CD4-positive, alpha-beta T cell treated with Interleukin-15 for 1 hour (primary cell): ENCODE measurements around the gene CPA1.

Experiments used
- DNase-seq: peaks from one replicate; pipeline ENCODE4 v3.0.0-alpha.2; 2020

CPA1 gene

GRCh38 chr7:130397051-130397757, 16.9 kb downstream of the CPA1 start:
- no peak for DNase-seq

GRCh38 chr7:130397758-130398073, 17.4 kb downstream of the CPA1 start:
- no peak for DNase-seq

DNA sequence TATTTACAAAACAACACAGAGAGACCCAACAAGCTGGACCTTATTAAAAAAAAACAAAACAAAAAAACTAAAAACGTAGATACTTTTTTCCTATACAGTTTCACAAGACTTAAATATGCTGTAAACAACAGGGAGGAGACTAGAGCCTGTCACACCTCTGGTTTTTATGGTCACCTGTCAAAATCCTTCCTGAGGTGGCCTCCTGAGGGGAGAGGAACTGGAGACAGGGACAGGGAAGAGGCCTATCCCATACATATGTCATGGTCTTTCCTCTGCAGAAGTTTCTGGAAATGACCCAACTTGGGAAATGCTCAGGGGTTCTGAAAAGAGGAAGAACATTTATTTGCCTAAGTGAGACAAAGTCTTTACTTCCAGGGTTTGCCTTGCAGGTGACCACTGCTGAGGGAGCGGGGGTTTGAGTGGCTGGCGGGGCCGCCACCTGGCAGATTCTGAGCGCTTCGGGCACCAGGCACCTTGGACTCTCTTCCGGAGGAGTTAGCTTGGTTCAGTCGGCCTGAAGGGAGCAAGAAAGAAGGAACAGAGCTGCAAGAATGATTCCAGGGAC, 18.3 kb downstream of the CPA1 start:
- DNase-seq, result no peak

DNA sequence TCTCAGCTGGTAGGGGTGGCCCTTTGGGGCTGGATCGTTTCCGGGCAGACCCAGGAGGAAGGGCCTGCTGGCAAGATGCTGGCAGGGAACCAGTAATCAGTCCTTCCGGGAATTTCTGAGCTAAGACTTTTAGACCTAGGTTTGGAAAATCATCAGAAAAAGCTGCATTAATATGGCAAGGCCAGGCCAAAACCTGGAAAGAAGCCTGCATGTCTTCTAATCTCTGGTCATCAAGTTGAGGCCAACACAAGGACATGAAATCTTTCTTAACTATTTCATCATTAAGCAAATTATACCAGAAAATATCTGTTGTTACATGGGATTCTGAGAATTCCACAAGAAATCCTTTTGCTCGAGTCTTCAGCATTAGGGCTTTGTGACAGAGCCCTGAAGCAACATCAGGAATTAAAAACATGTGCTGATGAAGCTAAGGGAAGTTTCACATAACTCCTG, 19.9 kb downstream of the CPA1 start:
- DNase-seq, result no peak

DNA sequence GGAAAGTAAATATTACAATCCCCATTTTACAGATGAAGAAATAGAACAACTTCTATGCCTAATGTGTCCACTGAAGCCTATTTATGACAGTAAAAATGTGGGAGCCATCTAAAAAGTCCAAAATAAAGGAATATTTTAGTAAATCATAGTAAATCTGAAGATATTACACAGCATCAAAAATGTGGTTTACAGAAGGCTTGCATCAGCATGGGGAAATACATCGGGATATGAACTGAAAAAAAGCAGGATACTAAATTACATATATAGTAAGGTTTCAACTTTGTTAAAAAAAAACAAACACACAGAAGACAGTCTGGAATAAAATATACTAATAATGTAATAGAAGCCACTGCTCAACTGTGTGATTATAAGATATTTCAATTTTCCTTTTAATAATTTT, 20.8 kb downstream of the CPA1 start:
- no peak for DNase-seq

DNA sequence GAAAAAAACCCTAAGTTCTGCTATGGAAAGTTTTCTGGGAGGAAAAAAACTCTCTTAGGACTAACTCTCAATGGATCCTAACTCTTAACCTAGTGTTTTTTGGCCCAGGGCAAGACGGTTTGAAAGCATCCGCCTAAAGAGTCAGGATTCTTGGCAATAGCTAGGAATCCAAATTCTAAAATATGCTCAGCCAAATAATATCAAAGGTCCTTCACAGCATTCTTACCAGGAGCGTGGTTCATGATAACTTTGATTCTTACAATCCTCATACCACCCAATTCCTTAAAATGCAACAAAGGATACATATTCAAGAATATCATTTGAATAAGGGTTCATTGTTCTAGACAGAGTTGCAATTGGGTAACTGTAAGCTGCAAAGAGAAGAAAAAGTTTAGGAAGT, 21.3 kb downstream of the CPA1 start:
- no peak for DNase-seq

- DNase-seq, result no peak
Observed at GRCh38 chr7:130405003-130405402, 24.7 kb downstream of the CPA1 start.

GRCh38 chr7:130409067-130409711, 28.9 kb downstream of the CPA1 start:
- DNase-seq, result no peak

DNA sequence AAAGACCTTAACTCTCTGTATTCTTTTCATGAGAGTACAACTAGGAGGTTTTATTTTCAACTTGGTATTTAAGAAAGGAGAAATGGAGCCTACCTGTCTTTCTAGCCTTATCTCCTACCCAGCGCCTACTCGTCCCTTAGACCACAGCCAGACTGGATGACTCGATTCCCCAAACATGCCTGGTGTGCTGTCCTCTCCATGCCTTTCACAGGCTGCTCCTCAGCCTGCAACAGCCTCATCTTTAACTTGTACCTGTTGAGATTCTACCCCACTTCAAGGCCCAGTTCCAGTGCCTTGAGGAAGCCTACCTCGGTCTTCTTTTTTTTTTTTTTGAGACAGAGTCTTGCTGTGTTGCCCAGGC, 29.4 kb downstream of the CPA1 start:
- DNase-seq, result no peak

- DNase-seq, result no peak
Observed at GRCh38 chr7:130410868-130411541, 30.7 kb downstream of the CPA1 start.

GRCh38 chr7:130413201-130413600, 32.9 kb downstream of the CPA1 start:
- DNase-seq, result no peak

DNA sequence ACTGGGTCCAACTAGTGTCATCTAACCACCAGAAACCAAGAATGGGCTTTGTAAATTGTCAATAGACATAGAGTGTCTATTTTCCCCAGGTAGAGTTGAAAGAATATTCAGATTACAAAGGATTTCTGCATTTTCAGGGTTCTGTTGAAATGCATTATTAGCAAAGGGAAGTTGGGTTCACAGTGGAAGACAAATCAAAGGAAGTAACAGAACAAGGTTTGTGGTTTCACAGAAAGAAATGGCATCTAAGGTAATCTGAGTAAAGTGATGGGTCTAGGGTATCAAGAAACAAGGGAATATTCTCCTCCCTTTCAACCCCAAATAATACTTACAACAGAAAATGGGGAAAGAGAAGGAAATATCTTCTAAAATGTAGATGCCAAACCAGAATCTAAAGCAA, 34.7 kb downstream of the CPA1 start:
- DNase-seq, result no peak

DNA sequence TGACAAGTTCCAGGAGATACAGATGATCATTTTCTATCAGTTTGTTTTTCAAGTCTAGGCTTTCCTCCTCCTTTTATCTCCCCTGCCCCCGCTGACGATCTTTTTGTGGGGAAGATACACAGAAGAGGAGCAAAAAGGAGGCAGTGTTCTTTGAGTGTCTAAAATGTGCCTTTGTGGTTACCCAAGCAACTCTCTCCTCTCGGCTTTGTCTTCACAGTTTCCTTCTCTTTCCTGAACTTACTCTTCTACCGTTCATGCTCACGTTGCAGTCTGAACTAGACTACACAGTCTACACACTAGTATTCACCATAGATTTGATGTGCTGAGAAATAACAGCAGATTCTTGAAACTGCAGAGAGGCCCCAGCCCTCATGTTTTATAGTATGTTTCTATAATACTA, 36.9 kb downstream of the CPA1 start:
- DNase-seq, result no peak

DNA sequence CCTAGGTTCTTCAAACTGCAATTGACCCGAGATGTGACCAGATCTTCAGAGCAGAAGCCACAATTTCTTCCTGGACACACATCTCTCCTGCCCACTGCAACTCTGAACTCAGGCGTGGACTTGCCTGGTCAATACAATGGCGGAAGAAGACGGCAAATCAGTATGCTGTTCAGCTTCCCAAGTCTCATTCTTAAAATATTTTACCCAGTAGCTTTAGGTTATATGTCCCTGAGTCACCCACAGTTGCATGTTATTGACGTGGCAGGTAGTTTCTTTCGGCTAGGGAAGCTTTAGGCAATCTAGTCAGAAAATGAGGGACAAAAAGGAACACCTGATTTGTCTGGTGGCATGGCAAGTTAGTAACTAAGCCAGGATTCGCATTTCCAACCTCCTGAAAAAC, 38.0 kb downstream of the CPA1 start:
- DNase-seq, result no peak

- no peak for DNase-seq
Observed at GRCh38 chr7:130419658-130420057, 39.4 kb downstream of the CPA1 start.

DNA sequence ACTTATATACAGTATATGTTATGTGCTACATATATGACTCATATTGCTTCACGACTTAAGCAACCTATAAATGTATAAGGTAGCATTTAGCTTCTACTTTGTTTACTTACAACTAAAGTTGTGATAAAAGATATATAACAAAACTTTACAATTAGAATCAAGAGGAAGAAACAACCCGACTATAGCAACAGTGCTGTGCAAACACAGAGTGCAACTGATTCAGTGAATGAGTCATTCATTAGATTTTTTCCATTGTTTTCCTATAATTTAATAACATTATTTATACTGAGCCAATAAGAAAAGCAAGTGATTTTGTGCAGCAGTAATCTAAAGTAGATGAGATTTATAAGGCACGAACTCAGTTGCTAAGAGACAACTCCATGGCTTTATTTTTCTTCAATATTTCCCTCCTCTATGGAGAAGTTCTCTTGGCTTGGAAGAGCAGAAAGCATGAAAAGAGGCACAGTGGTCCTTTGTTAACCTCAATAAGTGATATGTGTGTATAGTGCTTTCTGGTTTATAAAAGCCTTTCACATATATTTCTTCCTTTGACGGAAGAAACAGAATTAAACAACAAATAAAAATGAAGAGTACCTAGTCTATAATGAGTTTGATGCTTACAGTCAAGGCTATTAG, 40.8 kb downstream of the CPA1 start:
- DNase-seq, result no peak

DNA sequence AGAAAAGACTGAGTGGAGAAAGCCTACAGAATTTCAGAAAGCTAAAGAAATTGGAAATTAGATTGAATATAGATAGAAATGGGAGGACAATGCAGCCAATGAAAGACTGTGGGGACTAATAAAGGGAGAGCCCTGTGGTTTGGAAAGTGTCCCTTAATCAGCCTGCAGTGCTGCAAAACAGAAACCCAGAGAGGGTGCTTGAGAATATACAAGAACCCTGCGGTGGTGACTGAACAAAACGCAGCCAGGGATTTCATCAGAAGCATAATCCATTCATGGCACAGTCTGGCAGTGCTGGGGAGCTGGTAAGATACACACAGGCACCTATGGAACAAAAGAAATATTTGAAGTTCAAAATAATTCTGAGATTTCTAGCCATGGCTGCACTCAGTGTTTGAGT, 41.4 kb downstream of the CPA1 start:
- no peak for DNase-seq

- DNase-seq, result no peak
Observed at GRCh38 chr7:130423501-130424037, 43.3 kb downstream of the CPA1 start.

GRCh38 chr7:130425796-130426195, 45.5 kb downstream of the CPA1 start:
- no peak for DNase-seq

- no peak for DNase-seq
Observed at GRCh38 chr7:130426564-130426963, 46.3 kb downstream of the CPA1 start.

- DNase-seq, result no peak
Observed at GRCh38 chr7:130429019-130429418, 48.7 kb downstream of the CPA1 start.

- no peak for DNase-seq
Observed at GRCh38 chr7:130430115-130430514, 49.8 kb downstream of the CPA1 start.
